Body of pancreas (tissue), 4 donors: ENCODE results near the gene HELT. TPM values are rescaled to one million over a fixed set of nuclear protein-coding genes. Genes with fewer than 3 reads are reported as not detected.

Experiments
- ATAC-seq: fragments of 150-250 bp; one replicate; pipeline ENCODE4 v1.9.1; 2016
- DNase-seq, 4 donors: peaks; one replicate each; pipeline ENCODE4 v3.0.0-alpha.2; 2019
- H3K27ac ChIP-seq, 4 donors: fragments of 200-600 bp; sonication (generic); 1 replicate in 3 of 4; 2 replicates in 1 of 4; pipeline versions ENCODE4 v1.5.1 to v1.6.1; 2016 to 2019; ENCODE audit warnings: mild to moderate bottlenecking in 1 of 4, mixed read lengths in 1 of 4, moderate library complexity in 1 of 4
- H3K27me3 ChIP-seq, 2 donors: fragments of 200-600 bp; sonication (generic); one replicate each; pipeline ENCODE4 v1.6.0; 2016; ENCODE audit warnings: mild to moderate bottlenecking in 1 of 2
- H3K36me3 ChIP-seq, 2 donors: fragments of 200-600 bp; sonication (generic); replicated peaks in 1 of 2; 2 replicates each; pipeline ENCODE4 v1.5.1; 2016; ENCODE audit warnings: low read depth in 2 of 2; ENCODE audit not compliant: insufficient read depth in 1 of 2
- H3K4me1 ChIP-seq: fragments of 200-600 bp; sonication (generic); one replicate; pipeline ENCODE4 v1.6.0; 2016
- H3K4me3 ChIP-seq, 2 donors: fragments of 200-600 bp; sonication (generic); 1 replicate in 1 of 2; 2 replicates in 1 of 2; pipeline ENCODE4 v1.5.1; 2016 to 2019
- H3K9me3 ChIP-seq, 3 donors: fragments of 200-600 bp; sonication (generic); 1 replicate in 2 of 3; 2 replicates in 1 of 3; pipeline ENCODE4 v1.5.1; 2016
- POLR2A ChIP-seq, 3 donors: fragments of 450-650 bp; IDR thresholded peaks; one replicate each; pipeline ENCODE4 v1.6.1; 2016; ENCODE audit warnings: antibody characterized with exemption in 3 of 3, mild to moderate bottlenecking in 2 of 3
- WGBS, 2 donors: methylation state at CpG; one replicate each; pipeline ENCODE4 v1.1.5; 2017; 5-methylcytosine and 5-hydroxymethylcytosine counted together
- intact Hi-C: fragments of 100-400 bp; cut with DNase I; formaldehyde crosslinking; loops from one replicate; pipeline ENCODE4 v1.15.1; 2023
- total RNA-seq, 2 donors: library from RNA; depleted of rRNA; stranded (reverse); fragments of >200 nt; gene quantifications; one replicate each; pipeline ENCODE4 v1.1.0, GENCODE V29; 2016
- TF ChIP-seq, protein P1 (sequence below), 7 experiments: fragments of 450-650 bp in 4 of 7; fragments of 200-600 bp in 3 of 7; sonication (generic) in 3 of 7; IDR thresholded peaks; one replicate each; pipeline ENCODE4 v1.5.1; 2016 to 2019; ENCODE audit warnings: antibody characterized with exemption in 7 of 7

HELT gene
- total RNA-seq, 2 donors from 2014 or later = not detected

DNA sequence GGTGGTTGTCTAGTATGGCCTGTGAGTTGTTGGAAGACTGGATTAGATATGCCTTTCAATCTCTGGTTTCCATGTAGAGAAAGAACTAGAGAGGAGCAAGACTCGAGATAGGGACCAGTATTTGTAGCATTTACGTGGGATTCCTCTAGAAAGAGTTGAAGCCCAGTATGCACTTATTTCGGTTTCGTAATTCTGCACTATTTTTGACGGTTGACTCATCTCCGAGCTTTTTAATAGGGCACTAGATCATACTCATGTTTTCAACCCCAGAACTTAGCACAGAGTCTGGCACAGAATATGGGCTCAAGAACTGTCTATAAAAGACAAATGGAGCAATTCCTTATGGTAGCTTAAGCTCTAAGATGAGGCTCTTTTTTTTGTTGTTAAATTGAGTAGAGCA is 15.7 kb downstream of the HELT start:
- TF ChIP-seq, protein P1, sequence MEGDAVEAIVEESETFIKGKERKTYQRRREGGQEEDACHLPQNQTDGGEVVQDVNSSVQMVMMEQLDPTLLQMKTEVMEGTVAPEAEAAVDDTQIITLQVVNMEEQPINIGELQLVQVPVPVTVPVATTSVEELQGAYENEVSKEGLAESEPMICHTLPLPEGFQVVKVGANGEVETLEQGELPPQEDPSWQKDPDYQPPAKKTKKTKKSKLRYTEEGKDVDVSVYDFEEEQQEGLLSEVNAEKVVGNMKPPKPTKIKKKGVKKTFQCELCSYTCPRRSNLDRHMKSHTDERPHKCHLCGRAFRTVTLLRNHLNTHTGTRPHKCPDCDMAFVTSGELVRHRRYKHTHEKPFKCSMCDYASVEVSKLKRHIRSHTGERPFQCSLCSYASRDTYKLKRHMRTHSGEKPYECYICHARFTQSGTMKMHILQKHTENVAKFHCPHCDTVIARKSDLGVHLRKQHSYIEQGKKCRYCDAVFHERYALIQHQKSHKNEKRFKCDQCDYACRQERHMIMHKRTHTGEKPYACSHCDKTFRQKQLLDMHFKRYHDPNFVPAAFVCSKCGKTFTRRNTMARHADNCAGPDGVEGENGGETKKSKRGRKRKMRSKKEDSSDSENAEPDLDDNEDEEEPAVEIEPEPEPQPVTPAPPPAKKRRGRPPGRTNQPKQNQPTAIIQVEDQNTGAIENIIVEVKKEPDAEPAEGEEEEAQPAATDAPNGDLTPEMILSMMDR (IDR thresholded peaks at IDR 0.05) = no peak
- no peak for TF ChIP-seq POLR2A (IDR thresholded peaks at IDR 0.05)
- H3K4me3 ChIP-seq = no peak overlapping the region
- H3K36me3 ChIP-seq = no peaks in the 10 kb centered on the region
- intact Hi-C loops = no loop called here
- 69 to 76% methylated on average over 6 of the region's 6 CpGs for WGBS, 2 donors
- no peaks in the 10 kb centered on the region for H3K9me3 ChIP-seq
- ATAC-seq = no peak
- DNase-seq = no peak
- no peaks in the 10 kb centered on the region for H3K4me1 ChIP-seq
- H3K27me3 ChIP-seq = no peaks in the 10 kb centered on the region
- no peak overlapping the region for H3K27ac ChIP-seq

DNA sequence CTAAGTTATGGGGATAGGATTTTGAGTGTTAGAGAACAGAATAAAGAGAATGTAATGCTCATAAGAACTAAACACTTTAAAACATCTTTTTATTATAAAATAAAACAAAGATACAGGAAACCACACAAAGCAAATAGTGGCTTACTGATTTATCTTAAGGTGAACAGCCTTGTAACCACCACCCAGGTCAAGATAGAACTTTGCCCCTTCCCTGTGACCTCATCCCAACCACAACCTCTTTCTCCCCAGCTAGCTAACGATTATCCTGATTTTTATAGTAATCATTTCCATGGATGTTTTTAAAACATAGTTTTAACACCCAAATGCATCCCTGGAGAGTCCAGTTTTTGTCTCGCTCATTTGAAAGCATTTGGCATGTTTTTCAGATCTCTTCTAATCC is 17.0 kb downstream of the HELT start:
- Histone ChIP-seq H3K27me3 (no peaks in the 10 kb centered on the region), H3K4me3 (no peak overlapping the region), H3K9me3 (no peaks in the 10 kb centered on the region), H3K27ac (no peak overlapping the region), H3K4me1 (peaks cover 6% of the 10 kb centered on the region), H3K36me3 (no peaks in the 10 kb centered on the region)
- intact Hi-C loops = loop anchor here (5.0 kb wide), 1 partner anchor 97 kb away; no protein-coding TSS in a partner anchor
- DNase-seq (no peak), ATAC-seq (no peak)
- TF ChIP-seq, protein P1 (IDR thresholded peaks at IDR 0.05) = no peak
- no peak for TF ChIP-seq POLR2A (IDR thresholded peaks at IDR 0.05)
- 69 to 74% methylated on average over 2 of the region's 2 CpGs for WGBS, 2 donors

DNA sequence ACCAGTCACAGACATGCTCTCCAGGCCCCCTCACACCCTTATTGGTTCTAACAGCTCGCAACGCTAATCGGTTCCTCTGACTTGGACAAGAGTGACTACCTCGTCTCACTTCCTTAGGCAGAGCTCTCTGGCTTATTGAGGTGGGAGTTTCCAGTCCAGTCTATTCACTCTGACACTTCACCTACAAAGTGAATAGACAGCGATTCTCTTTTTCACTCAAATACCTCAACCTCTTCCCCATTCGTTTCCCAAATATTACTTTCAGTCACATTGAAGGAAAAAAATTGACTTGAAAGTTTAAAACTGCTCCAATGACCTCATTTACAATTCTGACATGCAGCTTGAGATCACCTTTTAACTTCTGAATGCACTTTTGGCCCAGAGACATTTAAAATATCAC is 17.7 kb downstream of the HELT start:
- no peak for ATAC-seq
- TF ChIP-seq POLR2A (IDR thresholded peaks at IDR 0.05) = no peak
- TF ChIP-seq, protein P1 (IDR thresholded peaks at IDR 0.05) = no peak

DNA sequence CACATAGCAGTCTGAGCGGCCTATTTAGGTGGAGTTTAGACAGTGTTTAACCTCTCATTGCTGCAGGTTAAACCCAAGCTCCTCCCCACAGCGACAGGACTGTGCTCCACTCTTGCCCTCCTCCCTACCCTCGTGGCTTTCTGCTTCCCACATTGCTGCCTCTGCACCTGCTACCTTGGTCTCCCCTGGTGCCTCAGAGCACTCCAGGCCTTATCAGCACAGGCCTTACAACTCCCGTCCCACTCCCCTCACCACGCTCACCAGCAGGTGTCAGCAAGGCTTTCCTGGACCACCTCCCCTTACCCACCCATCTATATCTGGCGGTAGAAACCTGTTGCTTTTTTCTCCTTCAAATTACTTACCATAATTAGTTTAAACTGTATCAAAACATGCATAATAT is 18.6 kb downstream of the HELT start:
- ATAC-seq (no peak), DNase-seq (no peak)
- peaks cover 6% of the 10 kb centered on the region for H3K4me1 ChIP-seq
- no peaks in the 10 kb centered on the region for H3K36me3 ChIP-seq
- no peaks in the 10 kb centered on the region for H3K27me3 ChIP-seq
- intact Hi-C loops = loop anchor here (5.0 kb wide), 1 partner anchor 95 kb away; no protein-coding TSS in a partner anchor
- H3K27ac ChIP-seq = no peak overlapping the region
- H3K9me3 ChIP-seq = no peaks in the 10 kb centered on the region
- 73 to 76% methylated on average over 6 of the region's 6 CpGs for WGBS, 2 donors
- TF ChIP-seq POLR2A (IDR thresholded peaks at IDR 0.05) = no peak
- TF ChIP-seq, protein P1 (IDR thresholded peaks at IDR 0.05) = no peak
- no peak overlapping the region for H3K4me3 ChIP-seq

More for the DNA sequence above, 17.7 kb downstream of the HELT start:
- Histone ChIP-seq H3K4me3 (no peak overlapping the region), H3K36me3 (no peaks in the 10 kb centered on the region), H3K27me3 (no peaks in the 10 kb centered on the region), H3K27ac (no peak overlapping the region), H3K4me1 (peaks cover 6% of the 10 kb centered on the region), H3K9me3 (no peaks in the 10 kb centered on the region)
- WGBS, 2 donors = 83 to 88% methylated on average over 6 of the region's 6 CpGs
- no peak for DNase-seq
- intact Hi-C loops = loop anchor here (5.0 kb wide), 1 partner anchor 96 kb away; no protein-coding TSS in a partner anchor
